B cell (primary cell): ENCODE data around the gene STUM. TPM values are rescaled to one million over a fixed set of nuclear protein-coding genes. Genes with fewer than 3 reads are reported as not detected.

Experiments used
- ATAC-seq: fragments of 200-7000 bp; cut with Tn5 transposase; one replicate; pipeline ENCODE4 v1.10.0; 2021; ENCODE audit warnings: low read depth, mild to moderate bottlenecking, moderate number of reproducible peaks, moderate library complexity
- CTCF ChIA-PET: fragments of 350-600 bp; sonication (Branson Sonifier 250); formaldehyde crosslinking; loops from one replicate; lab custom pipeline; 2021; ENCODE audit warnings: antibody characterized with exemption, inconsistent platforms; lab: Charles Lee
- POLR2A ChIA-PET: fragments of 350-600 bp; sonication (Branson Sonifier 250); formaldehyde crosslinking; loops from one replicate; lab custom pipeline; 2021; ENCODE audit warnings: antibody characterized with exemption; lab: Charles Lee
- DNase-seq: peaks from one replicate; pipeline ENCODE4 v3.0.0; 2013
- H2AFZ ChIP-seq: 2 replicates; pipeline ENCODE4 v1.6.1; 2012; ENCODE audit warnings: mild to moderate bottlenecking, low read depth, low read length; ENCODE audit not compliant: insufficient read depth, poor library complexity, severe bottlenecking
- H3K27ac ChIP-seq, 2 donors: 1 replicate in 1 of 2; 2 replicates in 1 of 2; pipeline ENCODE4 v1.5.1; 2012 to 2013; ENCODE audit warnings: low read length in 2 of 2, mild to moderate bottlenecking in 2 of 2, moderate library complexity in 1 of 2
- H3K27me3 ChIP-seq, 4 experiments: fragments of 200-600 bp in 1 of 4; sonication (generic) in 1 of 4; replicated peaks in 1 of 4; 1 replicate in 2 of 4; 2 replicates in 2 of 4; pipeline versions ENCODE4 v1.6.1 to v1.7.0; 2013 to 2016; ENCODE audit warnings: low read length in 3 of 4, mild to moderate bottlenecking in 2 of 4, mixed read lengths in 1 of 4, moderate library complexity in 1 of 4; ENCODE audit not compliant: insufficient read depth in 4 of 4, control insufficient read depth in 3 of 4; ENCODE audit errors: control extremely low read depth in 1 of 4
- H3K36me3 ChIP-seq, 2 experiments: replicated peaks in 1 of 2; 1 replicate in 1 of 2; 2 replicates in 1 of 2; pipeline versions ENCODE4 v1.6.1 to v1.7.1; 2013; ENCODE audit warnings: low read length in 1 of 2; ENCODE audit not compliant: insufficient read depth in 2 of 2, control insufficient read depth in 1 of 2; ENCODE audit errors: control extremely low read depth in 1 of 2, extremely low read depth in 1 of 2
- H3K4me1 ChIP-seq, 2 donors: fragments of 200-600 bp in 1 of 2; sonication (generic) in 1 of 2; 1 replicate in 1 of 2; 2 replicates in 1 of 2; pipeline versions ENCODE4 v1.5.1 to v1.6.1; 2013 to 2017; ENCODE audit warnings: low read length in 2 of 2; ENCODE audit not compliant: control insufficient read depth in 2 of 2, insufficient read depth in 2 of 2
- H3K4me2 ChIP-seq: replicated peaks from 2 replicates; pipeline ENCODE3; 2012; ENCODE audit warnings: mild to moderate bottlenecking, low read depth, low read length; ENCODE audit not compliant: poor library complexity, severe bottlenecking
- H3K4me3 ChIP-seq, 5 experiments: fragments of 200-600 bp in 1 of 5; sonication (generic) in 1 of 5; 1 replicate in 3 of 5; 2 replicates in 2 of 5; pipeline versions ENCODE4 v1.5.1 to v1.7.0; 2011 to 2016; ENCODE audit warnings: low read length in 4 of 5, mild to moderate bottlenecking in 4 of 5, low read depth in 2 of 5, control low read depth in 1 of 5, moderate library complexity in 1 of 5; ENCODE audit not compliant: insufficient read depth in 1 of 5; ENCODE audit errors: control extremely low read depth in 1 of 5, extremely low read depth in 1 of 5
- H3K79me2 ChIP-seq: fragments of 200-600 bp; sonication (generic); one replicate; pipeline ENCODE4 v1.6.0; 2016; ENCODE audit warnings: low read length; ENCODE audit not compliant: control insufficient read depth, insufficient read depth
- H3K9ac ChIP-seq: fragments of 200-600 bp; sonication (generic); 2 replicates; pipeline ENCODE4 v1.6.1; 2017; ENCODE audit warnings: mild to moderate bottlenecking, low read length, moderate library complexity
- H3K9me3 ChIP-seq, 3 donors: one replicate each; pipeline versions ENCODE4 v1.6.1 to v1.7.1; 2013; ENCODE audit warnings: low read length in 2 of 3; ENCODE audit not compliant: control insufficient read depth in 2 of 3, insufficient read depth in 1 of 3; ENCODE audit errors: control extremely low read depth in 1 of 3
- H4K20me1 ChIP-seq: 2 replicates; pipeline ENCODE4 v1.6.0; 2012; ENCODE audit warnings: mild to moderate bottlenecking, low read length; ENCODE audit not compliant: insufficient read depth, control insufficient read depth, poor library complexity, severe bottlenecking
- H3K27ac Mint-ChIP-seq: one replicate; pipeline ENCODE4 v1.8.0; 2021; ENCODE audit warnings: mixed read lengths
- H3K27me3 Mint-ChIP-seq: one replicate; pipeline ENCODE4 v1.8.0; 2021; ENCODE audit warnings: mixed read lengths
- H3K4me1 Mint-ChIP-seq: one replicate; pipeline ENCODE4 v1.8.0; 2021; ENCODE audit warnings: mixed read lengths
- H3K4me3 Mint-ChIP-seq: one replicate; pipeline ENCODE4 v1.8.0; 2021; ENCODE audit warnings: mixed read lengths
- H3K9me3 Mint-ChIP-seq: one replicate; pipeline ENCODE4 v1.8.0; 2022; ENCODE audit warnings: mixed read lengths; ENCODE audit not compliant: insufficient read depth
- CTCF ChIP-seq: fragments of 200-600 bp; IDR thresholded peaks from one replicate; pipeline ENCODE4 v1.8.0; 2022; ENCODE audit warnings: antibody characterized with exemption, mild to moderate bottlenecking
- EZH2 ChIP-seq: IDR thresholded peaks from 2 replicates; pipeline ENCODE4 v1.6.1; 2012; ENCODE audit warnings: borderline replicate concordance, low read depth, mild to moderate bottlenecking, moderate library complexity, low read length; ENCODE audit not compliant: insufficient read depth, poor library complexity, severe bottlenecking
- WGBS: methylation state at CpG from one replicate; pipeline ENCODE4 v1.1.5; 2013; ENCODE audit warnings: missing lambda C conversion rate; ENCODE audit not compliant: insufficient coverage; 5-methylcytosine and 5-hydroxymethylcytosine counted together
- intact Hi-C: fragments of 100-400 bp; cut with micrococcal nuclease; formaldehyde crosslinking; loops from one replicate; pipeline ENCODE4 v1.10.0; 2022
- polyA plus RNA-seq: library from polyadenylated mRNA; depleted of rRNA; stranded (reverse); fragments of >200 nt; gene quantifications from 2 replicates; pipeline ENCODE4 v1.2.3, GENCODE V29; 2012
- total RNA-seq, 2 donors: library from RNA; stranded (reverse); fragments of 120-200 nt in 1 of 2; gene quantifications; 1 replicate in 1 of 2; 2 replicates in 1 of 2; pipeline versions ENCODE4 v1.2.3 to v1.2.4, GENCODE V29; 2013 to 2022

STUM gene
- total and polyA plus RNA-seq, 2 donors (not counting 1 experiment from before 2014, with no cell fraction given) = 0.12 to 0.69 TPM

DNA sequence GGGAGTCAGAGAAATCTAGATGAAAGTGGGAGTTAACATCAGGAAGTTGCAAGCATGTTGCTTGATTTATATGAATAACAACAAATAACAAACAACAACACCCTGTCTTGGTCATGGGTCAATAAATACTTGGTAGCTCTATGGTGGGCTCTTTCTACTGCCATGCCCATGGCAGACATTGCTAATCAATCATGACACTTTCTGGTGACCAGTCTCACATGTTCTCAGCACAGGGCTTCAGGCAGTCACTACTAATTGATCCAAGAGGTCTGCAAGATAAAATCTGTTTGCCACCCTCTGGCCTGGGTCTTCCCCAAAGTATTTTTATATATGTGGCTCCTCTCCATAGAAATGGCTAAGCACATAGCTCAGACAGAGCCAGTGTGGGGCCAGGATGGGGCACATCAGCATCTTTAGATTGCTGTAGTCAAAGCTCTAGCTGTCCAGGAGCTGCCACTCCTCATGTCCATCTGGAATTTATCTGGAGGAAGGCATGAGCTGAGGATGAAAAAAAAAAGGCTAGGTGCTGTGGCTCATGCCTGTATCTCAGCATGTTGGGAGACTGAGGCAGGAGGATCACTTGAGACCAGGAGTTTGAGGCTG lies 51.2 kb downstream of the STUM start:
- H3K4me1 ChIP-seq = no peaks in the 10 kb centered on the region
- no peak overlapping the region for H3K4me3 ChIP-seq
- DNase-seq = no peak
- H3K79me2 ChIP-seq = no peaks in the 10 kb centered on the region
- Mint-ChIP-seq H3K27ac (no peak overlapping the region), H3K9me3 (no peaks in the 10 kb centered on the region), H3K4me1 (peaks cover 6% of the 10 kb centered on the region), H3K27me3 (peaks cover 4% of the 10 kb centered on the region), H3K4me3 (no peak overlapping the region)
- H3K27me3 ChIP-seq = no peaks in the 10 kb centered on the region
- intact Hi-C loops = no loop called here
- H3K4me2 ChIP-seq = no peak overlapping the region
- H2AFZ ChIP-seq = no peak overlapping the region
- no peak overlapping the region for H3K9ac ChIP-seq
- CTCF ChIA-PET = interaction anchor here (1.6 kb wide), 1 partner anchor 9 kb away, joined by 7 read pairs; no protein-coding TSS in a partner anchor
- no peaks in the 10 kb centered on the region for H4K20me1 ChIP-seq
- no peak overlapping the region for H3K27ac ChIP-seq
- POLR2A ChIA-PET = no interaction called here
- H3K9me3 ChIP-seq = peaks cover 0 to 6% (median 0%) of the 10 kb centered on the region in 3 donors
- no peak for ATAC-seq
- no peaks in the 10 kb centered on the region for H3K36me3 ChIP-seq
- TF ChIP-seq CTCF = no peak
- no peak for TF ChIP-seq EZH2

DNA sequence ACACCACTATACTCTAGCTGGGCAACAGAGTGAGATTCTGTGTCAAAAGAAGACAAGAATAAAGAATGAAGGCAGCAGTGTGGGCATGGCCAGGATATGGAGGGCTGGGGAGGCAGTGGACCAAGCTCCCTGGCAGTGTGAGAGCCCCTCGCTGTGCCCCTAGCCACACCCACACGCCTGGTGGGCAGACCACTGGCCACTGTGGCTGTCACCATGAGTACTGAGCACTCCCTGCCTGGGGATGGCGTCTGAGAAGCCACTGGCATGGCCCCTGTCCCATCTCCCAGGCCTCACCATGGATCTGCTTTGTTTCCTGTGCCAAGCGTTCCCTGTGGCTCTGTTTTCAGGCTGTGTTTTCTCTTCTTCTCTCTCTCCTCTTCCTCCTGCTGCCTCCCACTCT lies 51.7 kb downstream of the STUM start:
- Histone ChIP-seq H4K20me1 (no peaks in the 10 kb centered on the region), H3K4me2 (no peak overlapping the region), H3K4me3 (no peak overlapping the region), H2AFZ (no peak overlapping the region), H3K4me1 (no peaks in the 10 kb centered on the region), H3K36me3 (no peaks in the 10 kb centered on the region), H3K9me3 (peaks cover 0 to 6% (median 0%) of the 10 kb centered on the region in 3 donors), H3K27ac (no peak overlapping the region), H3K9ac (no peak overlapping the region), H3K79me2 (no peaks in the 10 kb centered on the region), H3K27me3 (no peaks in the 10 kb centered on the region)
- DNase-seq (no peak), ATAC-seq (no peak)
- no peak overlapping the region for H3K4me3 Mint-ChIP-seq
- ChIA-PET POLR2A (no interaction called here), CTCF (interaction anchor here (0.7 to 1.6 kb wide), 2 partner anchors 9 to 103 kb away, joined by 4 to 7 read pairs; no protein-coding TSS in a partner anchor)
- intact Hi-C loops = no loop called here
- H3K27me3 Mint-ChIP-seq = peaks cover 4% of the 10 kb centered on the region
- H3K9me3 Mint-ChIP-seq = no peaks in the 10 kb centered on the region
- TF ChIP-seq EZH2 = no peak
- TF ChIP-seq CTCF = no peak
- WGBS = 89% methylated on average over 4 of the region's 4 CpGs
- H3K27ac Mint-ChIP-seq = no peak overlapping the region
- H3K4me1 Mint-ChIP-seq = peaks cover 6% of the 10 kb centered on the region
